Stimulated activated naive CD8-positive, alpha-beta T cell treated with anti-CD3 and anti-CD28 coated beads, Interleukin-15, Interleukin-2, amounts not matched to agents 100 U/mL and 50 U/mL, for 24 hours (primary cell): ENCODE results near the gene PAXIP1.
A peak's percentile ranks its signal among the peaks of the same experiment; 100 is the strongest.

Experiments used
- ATAC-seq: fragments of 150-1000 bp; cut with Tn5 transposase; one replicate; pipeline ENCODE4 v1.10.0; 2021
- DNase-seq: peaks from one replicate; pipeline ENCODE4 v3.0.0; 2021

Gene PAXIP1

GRCh38 chr7:154990964-154991540 is 11.9 kb downstream of the PAXIP1 start:
- ATAC-seq (no peak), DNase-seq (no peak)

DNA sequence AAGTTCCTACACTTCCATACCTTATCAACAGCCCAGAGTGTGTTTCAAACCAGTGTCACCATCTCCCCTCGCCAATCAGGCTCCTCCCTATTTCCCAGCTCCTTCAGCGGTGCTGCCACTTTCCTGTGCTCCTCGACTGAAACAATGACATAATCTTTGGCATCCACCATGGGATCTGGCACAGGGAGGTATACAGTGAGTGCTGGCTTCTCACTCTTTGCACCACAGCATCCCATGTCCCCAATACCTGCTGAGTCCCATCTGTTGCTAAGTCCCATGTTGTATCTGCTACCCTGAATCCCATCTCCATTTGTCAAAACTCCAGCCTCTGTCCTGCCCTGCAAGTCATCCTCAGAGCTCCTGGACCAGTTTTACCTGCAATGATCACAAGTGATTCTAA is 15.4 kb downstream of the PAXIP1 start:
- DNase-seq (no peak), ATAC-seq (no peak)

DNA sequence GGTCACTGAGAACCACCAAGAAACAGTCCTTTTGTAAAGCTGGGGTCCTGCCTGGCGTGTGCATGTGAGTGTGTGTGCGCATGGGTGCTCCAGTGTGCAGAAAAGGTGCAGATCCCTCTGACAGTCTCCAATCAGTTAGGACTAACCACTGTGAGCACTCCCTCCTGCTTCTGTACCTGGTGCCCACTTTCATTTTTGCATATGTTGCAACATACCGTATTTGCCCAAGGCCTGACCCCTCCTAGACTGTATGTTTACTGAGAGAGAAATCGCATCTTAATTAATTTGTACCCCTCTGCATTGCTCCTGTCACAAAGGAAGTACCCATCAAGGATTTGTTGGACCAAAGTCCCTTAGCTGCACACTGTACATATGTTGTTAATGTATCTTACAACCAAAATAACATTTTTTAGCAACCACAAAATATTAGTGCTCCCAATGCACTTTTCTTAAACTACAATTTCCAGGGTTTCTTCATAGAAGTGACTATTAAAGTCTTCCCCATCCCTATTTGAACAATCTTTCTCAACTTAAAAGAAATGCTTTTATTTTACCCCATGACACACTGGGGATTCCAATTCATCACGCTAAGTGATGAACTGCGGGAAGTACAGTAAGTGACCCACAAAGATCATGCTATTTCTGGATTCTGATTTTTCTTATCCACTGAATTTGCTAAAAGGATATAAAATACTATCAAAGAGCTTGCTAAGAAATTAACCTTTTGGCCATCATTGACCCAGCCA is 16.6 kb downstream of the PAXIP1 start:
- ATAC-seq (no peak), DNase-seq (no peak)

DNA sequence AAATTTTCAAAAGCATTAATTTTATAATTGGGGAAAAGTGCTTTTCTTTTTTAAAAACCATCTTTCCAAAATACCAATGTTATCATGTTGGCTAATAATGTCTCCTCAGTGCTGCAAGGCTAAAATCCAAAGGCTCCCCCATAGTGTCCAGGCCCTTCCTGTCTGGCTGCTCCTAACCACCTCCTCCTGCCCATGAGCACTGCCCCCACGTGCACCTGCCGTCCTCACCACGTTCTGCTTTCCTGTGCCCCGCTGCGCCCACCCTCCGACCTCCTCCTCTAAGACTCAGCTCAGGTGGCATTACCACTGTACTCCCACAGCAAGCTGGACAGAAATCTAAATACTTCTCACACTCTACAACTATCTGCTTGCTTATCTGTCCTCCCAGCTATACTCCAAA is 17.7 kb downstream of the PAXIP1 start:
- DNase-seq = no peak
- ATAC-seq = no peak

- no peak for DNase-seq
Observed at GRCh38 chr7:154984601-154985188, 18.2 kb downstream of the PAXIP1 start.

DNA sequence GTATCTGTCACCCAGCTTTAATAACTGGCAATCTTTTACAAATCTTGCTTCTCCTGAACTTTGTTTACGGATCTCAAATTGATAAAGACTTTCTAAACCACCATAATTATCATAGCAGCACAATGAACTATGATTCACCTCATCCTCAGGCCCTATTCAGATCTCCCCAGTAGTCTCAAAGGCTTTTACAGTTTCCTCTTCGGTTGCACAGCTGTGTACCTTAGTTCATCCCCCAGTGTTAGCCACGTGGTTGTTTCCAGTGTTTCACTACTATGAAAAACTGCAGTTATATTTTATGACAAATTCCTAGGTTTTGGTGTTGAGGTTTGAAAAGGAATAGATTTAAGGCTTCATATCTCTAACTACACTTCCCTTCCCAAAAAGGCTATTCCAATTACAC is 24.9 kb downstream of the PAXIP1 start:
- DNase-seq = no peak

More at GRCh38 chr7:154984601-154985188, 18.2 kb downstream of the PAXIP1 start:
- ATAC-seq = no peak

DNA sequence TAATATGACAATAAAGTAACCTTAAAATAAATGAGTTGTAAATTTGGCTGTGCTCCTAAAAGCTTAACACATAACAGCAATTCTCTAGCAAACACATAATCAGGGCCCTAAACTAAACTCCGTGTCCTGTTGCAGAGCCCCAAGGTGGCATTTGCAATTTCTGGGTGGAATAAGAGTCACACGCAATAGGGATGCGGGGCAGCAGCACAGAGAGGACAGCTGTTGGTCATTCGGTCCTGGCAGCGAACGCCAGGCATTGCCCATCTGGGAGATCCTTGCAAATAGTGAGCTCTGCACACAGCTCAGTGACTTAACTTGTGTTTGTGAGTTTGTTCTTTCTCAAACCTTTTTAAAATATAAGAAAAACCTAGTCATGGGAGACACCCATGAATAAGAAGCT is 25.7 kb downstream of the PAXIP1 start:
- no peak for DNase-seq

More for the DNA sequence above, 24.9 kb downstream of the PAXIP1 start:
- peak; percentile 32 for ATAC-seq

GRCh38 chr7:154976844-154977243 is 26.1 kb downstream of the PAXIP1 start:
- ATAC-seq (no peak), DNase-seq (no peak)

More for the DNA sequence above, 25.7 kb downstream of the PAXIP1 start:
- ATAC-seq = no peak

DNA sequence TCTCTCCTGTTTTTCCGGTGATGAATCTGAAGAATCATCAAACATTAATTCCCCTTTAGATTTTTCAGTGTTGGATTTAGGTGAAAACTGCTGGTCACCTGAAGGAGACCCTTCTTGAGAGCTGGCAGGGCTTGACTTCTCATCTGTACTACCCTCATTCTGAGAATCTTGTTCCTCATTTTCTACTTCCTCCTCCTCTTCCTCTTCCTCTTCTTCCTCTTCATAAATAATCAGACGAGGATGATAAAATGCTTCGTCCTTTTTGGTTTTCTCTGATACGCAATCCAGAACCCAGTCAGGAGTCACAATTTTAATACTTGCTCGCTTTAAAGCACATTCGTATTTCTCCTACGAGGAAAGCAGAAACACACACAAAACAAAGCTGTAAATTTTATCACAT is 26.9 kb downstream of the PAXIP1 start:
- no peak for ATAC-seq
- no peak for DNase-seq

DNA sequence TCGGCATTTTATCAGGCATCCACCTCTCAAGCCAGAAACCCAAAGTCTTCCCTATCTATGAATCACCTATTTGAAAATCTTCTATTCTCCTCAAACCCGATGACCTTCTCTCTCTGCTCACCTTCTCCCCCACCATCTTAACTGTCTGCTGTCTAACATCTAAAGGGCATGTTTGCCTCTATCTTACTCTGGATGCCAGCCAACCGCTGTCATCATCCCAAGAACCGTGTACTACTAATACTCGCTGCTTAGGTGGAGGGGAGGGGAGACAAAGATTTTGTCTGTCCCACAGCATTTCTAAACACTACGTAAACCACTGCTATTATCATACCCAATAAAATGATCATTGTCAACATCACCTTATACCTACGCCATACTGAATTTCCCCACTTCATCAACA is 29.5 kb downstream of the PAXIP1 start:
- no peak for ATAC-seq
- no peak for DNase-seq

DNA sequence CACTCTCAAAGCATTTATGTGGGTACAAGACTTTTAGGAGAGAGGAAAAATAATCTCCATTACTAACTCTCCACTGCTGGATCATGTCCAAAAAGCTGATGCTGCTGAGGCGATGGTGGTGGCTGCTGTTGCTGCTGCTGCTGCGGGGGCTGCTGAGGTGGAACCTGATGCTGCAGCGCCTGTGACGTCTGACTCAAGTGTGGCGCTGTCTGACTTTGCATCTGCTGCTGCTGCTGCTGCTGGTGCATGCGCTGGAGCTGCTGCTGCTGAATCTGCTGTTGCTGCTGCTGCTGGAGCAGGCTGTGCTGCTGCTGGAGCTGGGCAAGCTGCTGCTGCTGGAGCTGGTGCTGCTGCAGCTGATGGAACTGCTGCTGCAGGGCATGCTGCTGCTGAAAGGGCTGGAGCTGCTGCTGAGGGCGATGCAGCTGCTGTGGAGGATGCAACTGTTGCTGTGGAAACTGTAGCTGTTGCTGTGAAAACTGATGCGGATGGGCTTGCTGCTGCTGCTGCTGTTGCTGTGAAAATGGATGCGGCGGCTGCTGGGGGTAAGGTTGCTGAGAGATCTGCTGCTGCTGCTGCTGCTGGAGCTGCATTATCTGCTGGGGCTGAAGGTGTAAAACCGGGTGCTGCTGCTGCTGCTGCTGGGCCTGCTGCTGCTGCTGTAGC is 34.5 kb downstream of the PAXIP1 start:
- ATAC-seq (no peak), DNase-seq (no peak)

DNA sequence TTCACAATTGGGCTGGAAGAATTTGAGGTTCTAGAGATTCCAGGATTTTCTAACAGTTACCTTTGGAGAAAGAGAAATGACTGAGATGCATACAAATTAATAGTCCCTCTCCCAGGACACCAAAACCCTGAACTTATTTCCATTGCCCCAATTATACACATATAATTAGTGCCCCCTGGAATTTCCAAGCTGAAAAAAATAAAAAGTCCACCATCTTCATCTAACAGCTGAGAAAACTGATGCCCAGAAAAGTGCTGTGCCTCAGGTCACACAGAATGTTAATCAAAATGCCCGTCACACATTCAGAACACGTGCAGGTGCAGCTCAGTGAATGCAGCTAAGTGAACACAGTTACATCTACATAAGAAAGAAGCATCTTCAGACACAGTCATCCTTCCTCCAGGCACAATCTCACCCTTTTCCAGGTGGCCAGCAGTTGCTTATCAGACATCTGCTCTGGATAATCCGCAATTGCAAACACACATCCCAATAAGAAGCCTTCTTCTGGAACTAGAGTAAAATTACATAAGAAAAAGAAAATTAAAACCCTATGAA is 35.4 kb downstream of the PAXIP1 start:
- DNase-seq = no peak
- no peak for ATAC-seq

GRCh38 chr7:154965014-154965413 is 37.9 kb downstream of the PAXIP1 start:
- DNase-seq (no peak), ATAC-seq (no peak)

DNA sequence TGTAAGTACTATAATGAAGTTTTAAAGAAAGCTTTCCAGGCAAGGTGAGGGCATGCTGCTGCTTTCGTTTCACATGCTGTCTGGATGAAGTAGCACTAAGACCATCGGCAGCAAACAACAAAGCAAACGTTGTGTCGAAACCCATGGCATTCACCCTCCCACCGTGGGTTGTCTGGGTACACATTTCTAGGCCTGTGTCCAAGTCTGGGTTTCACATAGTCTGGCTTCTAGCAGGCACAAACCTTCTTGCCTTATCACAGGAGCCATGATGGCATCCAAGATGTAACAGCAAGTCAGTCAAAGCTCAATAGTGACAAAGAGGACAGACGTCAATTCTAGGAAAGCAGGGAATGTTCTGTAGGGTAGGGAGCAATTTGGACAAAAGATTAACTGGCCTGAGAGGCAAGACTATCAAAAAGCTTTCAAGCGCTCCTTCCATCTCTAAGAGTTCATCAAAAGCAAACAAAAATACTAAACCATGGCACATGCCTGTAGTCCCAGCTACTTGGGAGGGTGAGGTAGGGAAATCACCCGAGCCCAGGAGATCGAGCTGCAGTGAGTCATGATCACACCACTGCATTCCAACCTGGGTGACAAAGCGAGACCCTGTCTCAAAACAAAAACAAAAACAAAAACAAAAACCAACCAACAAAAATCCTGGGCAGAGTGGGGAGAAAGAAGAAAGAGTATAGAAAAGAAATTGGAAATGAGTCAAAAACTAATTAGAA is 42.7 kb downstream of the PAXIP1 start:
- DNase-seq (no peak), ATAC-seq (no peak)

DNA sequence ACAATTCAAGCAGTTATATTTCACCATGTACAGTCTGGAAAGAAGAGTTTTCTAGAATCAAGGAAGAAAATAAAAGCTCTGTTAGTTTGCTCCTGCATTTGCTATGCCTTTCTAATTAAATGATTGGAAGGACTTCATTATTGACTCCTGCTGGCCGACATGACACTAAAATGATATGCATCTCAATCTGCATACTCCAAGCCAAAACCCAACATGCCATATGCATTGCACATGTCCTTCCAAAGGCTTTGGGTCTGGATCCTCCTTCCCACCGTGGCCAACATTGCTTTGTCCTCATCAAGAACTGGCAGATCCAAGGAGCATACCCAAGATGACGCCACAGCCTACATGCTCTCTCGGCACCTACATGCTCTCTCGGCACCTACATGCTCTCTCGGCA is 46.5 kb downstream of the PAXIP1 start:
- no peak for DNase-seq
- ATAC-seq = no peak

- ATAC-seq = peak; percentile 40
- peak; percentile 77 for DNase-seq
Observed at GRCh38 chr7:154953006-154953684, 49.8 kb downstream of the PAXIP1 start.

- no peak for ATAC-seq
- DNase-seq = no peak
Observed at GRCh38 chr7:154950960-154951359, 52.0 kb downstream of the PAXIP1 start.

- no peak for DNase-seq
- no peak for ATAC-seq
Observed at GRCh38 chr7:154947604-154948003, 55.3 kb downstream of the PAXIP1 start.

DNA sequence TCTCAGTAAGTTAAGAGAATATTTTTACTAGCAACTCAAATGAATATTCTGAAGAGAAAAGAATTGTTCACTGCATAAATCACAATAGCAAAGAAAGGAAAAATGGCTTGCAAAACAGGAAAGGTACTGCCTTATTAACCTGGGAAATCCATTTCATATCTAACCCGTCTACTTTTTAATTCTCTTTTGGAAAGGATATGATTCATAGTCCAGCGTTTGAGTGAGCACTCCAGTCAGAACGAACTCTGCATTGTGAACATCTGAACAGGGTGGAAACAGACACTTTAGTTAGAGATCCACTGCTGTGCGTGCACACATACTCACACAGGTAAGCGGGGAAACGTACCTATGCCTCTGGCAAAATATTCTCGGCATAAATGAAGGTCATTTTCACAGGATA is 56.8 kb downstream of the PAXIP1 start:
- no peak for DNase-seq
- no peak for ATAC-seq

- no peak for ATAC-seq
- DNase-seq = no peak
Observed at GRCh38 chr7:154943906-154944305, 59.0 kb downstream of the PAXIP1 start.

- DNase-seq (no peak), ATAC-seq (no peak)
Observed at GRCh38 chr7:154942691-154943090, 60.2 kb downstream of the PAXIP1 start.

GRCh38 chr7:154937837-154938236 is 65.1 kb downstream of the PAXIP1 start:
- DNase-seq (no peak), ATAC-seq (no peak)
